K562 (cell line): ENCODE data around the gene CNTN3. TPM values are rescaled to one million over a fixed set of nuclear protein-coding genes. Genes with fewer than 3 reads are reported as not detected.

ENCODE experiments used
- ATAC-seq: fragments of 200-7000 bp; cut with Tn5 transposase; 3 replicates; pipeline ENCODE4 v1.9.1; 2020; ENCODE audit warnings: moderate library complexity
- BruUV-seq: library from RNA; stranded (reverse); fragments of 400-500 nt; replicated peaks from 2 replicates; lab custom pipeline; 2021; lab: Mats Ljungman, UMichigan
- CTCF ChIA-PET: fragments of 300-600 bp; formaldehyde crosslinking; extraction: SDS; loops from one replicate; lab custom pipeline; 2021; ENCODE audit warnings: low intra/inter-chr PET ratio; lab: Yijun Ruan, JAX
- POLR2A ChIA-PET: fragments of 300-600, 350-650 bp; sonication (Branson Sonifier 250); formaldehyde crosslinking; extraction: SDS; loops from one replicate; lab custom pipeline; 2021; ENCODE audit warnings: antibody characterized with exemption, inconsistent platforms; lab: Yijun Ruan, JAX
- DNase-seq, 4 experiments: peaks; one replicate each; pipeline versions ENCODE4 v3.0.0 to v3.0.0-alpha.2; 2011 to 2018; ENCODE audit warnings: low spot score in 3 of 4, mixed read lengths in 3 of 4; ENCODE audit errors: extremely low read depth in 1 of 4
- FAIRE-seq: peaks from 2 replicates; lab custom pipeline; 2011; peaks lifted over from hg19 to GRCh38; lab: Jason Lieb, UNC
- H2AFZ ChIP-seq: 2 replicates; pipeline ENCODE4 v1.6.0; 2011; ENCODE audit warnings: low read depth, low read length, control low read depth, inconsistent platforms
- H3K27ac ChIP-seq: fragments of 200-600 bp; 3 replicates; pipeline ENCODE4 v1.8.0; 2011; ENCODE audit warnings: low read depth, mild to moderate bottlenecking, control low read depth, inconsistent platforms, low read length, moderate library complexity, mixed read lengths; ENCODE audit errors: extremely low read depth
- H3K27me3 ChIP-seq, 2 experiments: fragments of 300-600 bp in 1 of 2; 2 replicates in 1 of 2; 3 replicates in 1 of 2; pipeline versions ENCODE4 v1.6.0 to v1.8.0; 2011; ENCODE audit warnings: inconsistent platforms in 2 of 2, low read length in 2 of 2, mild to moderate bottlenecking in 1 of 2, mixed read lengths in 1 of 2, moderate library complexity in 1 of 2; ENCODE audit not compliant: control insufficient read depth in 2 of 2, insufficient read depth in 2 of 2
- H3K36me3 ChIP-seq: fragments of 300-600 bp; 3 replicates; pipeline ENCODE4 v1.8.0; 2011; ENCODE audit warnings: mild to moderate bottlenecking, low read length, inconsistent platforms; ENCODE audit not compliant: control insufficient read depth, insufficient read depth
- H3K4me1 ChIP-seq, 2 experiments: fragments of 200-600 bp in 1 of 2; replicated peaks in 1 of 2; 2 replicates in 1 of 2; 3 replicates in 1 of 2; pipeline versions ENCODE4 v1.5.1 to v1.8.0; 2011; ENCODE audit warnings: inconsistent platforms in 2 of 2, low read length in 2 of 2, mild to moderate bottlenecking in 1 of 2, mixed read lengths in 1 of 2, moderate library complexity in 1 of 2; ENCODE audit not compliant: control insufficient read depth in 2 of 2, insufficient read depth in 2 of 2
- H3K4me2 ChIP-seq: 2 replicates; pipeline ENCODE4 v1.6.1; 2011; ENCODE audit warnings: low read length, control low read depth, inconsistent platforms, mixed read lengths; ENCODE audit not compliant: insufficient read depth
- H3K4me3 ChIP-seq: fragments of 200-600 bp; sonication (generic), shearing (Covaris generic); 2 replicates; pipeline ENCODE4 v1.5.1; 2016; ENCODE audit warnings: control low read depth, inconsistent platforms
- H3K79me2 ChIP-seq: fragments of 200-600 bp; 3 replicates; pipeline ENCODE4 v1.8.0; 2011; ENCODE audit warnings: low read length, inconsistent platforms; ENCODE audit not compliant: control insufficient read depth, insufficient read depth
- H3K9ac ChIP-seq, 2 experiments: 2 replicates each; pipeline versions ENCODE4 v1.6.0 to v1.6.1; 2011; ENCODE audit warnings: low read depth in 2 of 2, low read length in 2 of 2, control low read depth in 1 of 2, inconsistent platforms in 1 of 2, mild to moderate bottlenecking in 1 of 2, mixed read lengths in 1 of 2; ENCODE audit not compliant: insufficient read depth in 1 of 2
- H3K9me1 ChIP-seq: one replicate; pipeline ENCODE4 v1.6.0; 2011; ENCODE audit warnings: inconsistent platforms, mild to moderate bottlenecking, low read length, moderate library complexity; ENCODE audit not compliant: control insufficient read depth, insufficient read depth
- H3K9me3 ChIP-seq: replicated peaks from 2 replicates; pipeline ENCODE4 v1.5.1; 2011; ENCODE audit warnings: low read depth, low read length, inconsistent platforms; ENCODE audit not compliant: control insufficient read depth, insufficient read depth
- H4K20me1 ChIP-seq: replicated peaks from 2 replicates; pipeline ENCODE4 v1.6.1; 2011; ENCODE audit warnings: low read length, inconsistent platforms, mixed read lengths; ENCODE audit not compliant: control insufficient read depth, insufficient read depth
- MTA3 ChIP-seq: fragments of 450-650 bp; formaldehyde crosslinking; IDR thresholded peaks from 2 replicates; pipeline ENCODE4 v1.6.1; 2017; ENCODE audit warnings: mild to moderate bottlenecking, borderline replicate concordance
- NR3C1 ChIP-seq: sonication (generic); formaldehyde crosslinking; IDR thresholded peaks from 2 replicates; pipeline ENCODE4 v1.8.1; 2022; ENCODE audit warnings: missing genetic modification reagents
- XRCC5 ChIP-seq: fragments of 200-400 bp; formaldehyde crosslinking; IDR thresholded peaks from 2 replicates; pipeline ENCODE4 v1.6.1; 2017; ENCODE audit warnings: low read depth, mild to moderate bottlenecking, low read length
- ZNF12 ChIP-seq: sonication (generic); formaldehyde crosslinking; IDR thresholded peaks from 2 replicates; pipeline ENCODE4 v1.4.0; 2020; ENCODE audit warnings: mild to moderate bottlenecking, missing genetic modification reagents
- WGBS: fragments of 100-300 bp; shearing (Covaris generic); methylation state at CpG from one replicate; pipeline ENCODE4 v1.1.6; 2016; ENCODE audit warnings: low coverage, mixed read lengths; ENCODE audit not compliant: insufficient coverage; ENCODE audit errors: missing lambda C conversion rate; 5-methylcytosine and 5-hydroxymethylcytosine counted together
- in situ Hi-C: fragments of 300-500 bp; cut with MboI; formaldehyde crosslinking; loops from 4 replicates; pipeline ENCODE4 v1.15.0; 2018; ENCODE audit warnings: inconsistent platforms, mixed read lengths
- intact Hi-C: fragments of 100-400 bp; cut with micrococcal nuclease; formaldehyde crosslinking; loops from 2 replicates; pipeline ENCODE4 v1.14.2; 2022
- polyA plus RNA-seq, 8 experiments: library from polyadenylated mRNA; depleted of rRNA in 4 of 8; stranded (reverse) in 5 of 8; unstranded in 3 of 8; fragments of >200 nt; fragmentation: Nextera tagmentation in 2 of 8; fragmentation: Illumina TruSeq in 1 of 8; extraction: Ambion mirVana in 2 of 8; extraction: Trizol in 1 of 8; gene quantifications; 2 replicates each; pipeline versions ENCODE4 v1.2.1 to v1.2.3, GENCODE V29; 2011 to 2014; ENCODE audit warnings: inconsistent platforms in 1 of 8, missing spikeins in 1 of 8
- total RNA-seq, 7 experiments: library from RNA; depleted of rRNA in 6 of 7; stranded (reverse); fragments of >200 nt in 6 of 7; fragmentation: Illumina TruSeq in 2 of 7; extraction: Trizol in 2 of 7; gene quantifications; 2 replicates each; pipeline versions ENCODE4 v1.2.1 to v1.2.3, GENCODE V29; 2011 to 2021; ENCODE audit warnings: low replicate concordance in 1 of 7
- TF ChIP-seq, protein P1 (sequence below): fragments of 250-450 bp; sonication (Bioruptor Pico); IDR thresholded peaks from 2 replicates; pipeline ENCODE4 v1.8.0; 2021; ENCODE audit warnings: mild to moderate bottlenecking, moderate library complexity
- TF ChIP-seq, protein P2 (sequence below): sonication (generic); formaldehyde crosslinking; IDR thresholded peaks from 2 replicates; pipeline ENCODE4 v1.5.0; 2020; ENCODE audit warnings: missing genetic modification reagents
- TF ChIP-seq, protein P3 (sequence below): sonication (generic); formaldehyde crosslinking; IDR thresholded peaks from 2 replicates; pipeline ENCODE4 v1.8.1; 2022; ENCODE audit warnings: missing genetic modification reagents
- TF ChIP-seq, protein P4 (sequence below): fragments of 450-650 bp; formaldehyde crosslinking; IDR thresholded peaks from 2 replicates; pipeline ENCODE4 v1.4.0; 2020; ENCODE audit warnings: mild to moderate bottlenecking
- TF ChIP-seq, protein P5 (sequence below): fragments of 450-650 bp; IDR thresholded peaks from 2 replicates; pipeline ENCODE4 v1.6.1; 2016; ENCODE audit warnings: mild to moderate bottlenecking
- TF ChIP-seq, protein P6 (sequence below), 2 experiments: fragments of 450-650 bp; IDR thresholded peaks; 2 replicates each; pipeline ENCODE4 v1.6.1; 2016

The CNTN3 gene
- total and polyA plus RNA-seq, 9 of the 15 experiments (the other 6 are each of a cell fraction or from before 2014, with no cell fraction given): 0.01 to 0.07 (median 0.03) TPM; not detected in 3

DNA sequence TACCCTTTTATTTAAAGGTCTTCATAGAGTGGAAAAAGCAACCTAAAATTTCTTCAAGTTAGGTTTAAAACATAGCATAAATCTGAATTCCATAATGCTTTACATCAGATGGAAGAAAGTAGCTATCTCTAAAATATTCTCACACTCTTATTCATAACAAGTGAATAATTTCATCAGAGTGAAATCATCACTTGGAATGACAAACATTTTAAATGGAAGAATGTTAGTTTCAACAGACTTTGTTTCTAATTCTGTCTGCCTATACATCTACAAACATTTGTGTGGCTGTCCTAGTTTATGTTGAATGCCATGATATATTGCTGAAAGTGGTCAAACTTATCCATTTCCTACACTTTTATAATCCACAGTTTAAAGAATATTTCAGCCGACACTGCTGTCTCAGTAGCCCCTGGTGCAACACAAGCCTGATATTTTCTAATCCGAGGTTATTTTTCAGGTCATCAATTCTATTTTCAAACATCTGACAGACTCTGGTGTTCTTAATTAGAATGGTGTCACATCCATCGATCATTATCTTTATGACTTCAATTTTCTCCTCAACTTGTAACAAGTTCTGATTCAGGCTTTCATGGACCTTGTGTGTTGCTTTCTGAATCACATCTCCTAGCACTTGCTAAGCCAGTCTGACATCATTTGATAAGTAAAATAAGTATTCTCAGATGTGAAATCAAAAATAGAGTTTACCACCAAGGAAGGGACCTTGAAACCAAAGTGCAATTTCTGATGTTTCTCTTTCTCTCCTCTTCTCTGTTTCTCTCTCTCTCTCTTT lies 17.1 kb upstream of the CNTN3 start (continued):
- TF ChIP-seq XRCC5: no peak
- no peak for TF ChIP-seq ZNF12 (CRISPR knock-in tag)
- TF ChIP-seq, protein P1, sequence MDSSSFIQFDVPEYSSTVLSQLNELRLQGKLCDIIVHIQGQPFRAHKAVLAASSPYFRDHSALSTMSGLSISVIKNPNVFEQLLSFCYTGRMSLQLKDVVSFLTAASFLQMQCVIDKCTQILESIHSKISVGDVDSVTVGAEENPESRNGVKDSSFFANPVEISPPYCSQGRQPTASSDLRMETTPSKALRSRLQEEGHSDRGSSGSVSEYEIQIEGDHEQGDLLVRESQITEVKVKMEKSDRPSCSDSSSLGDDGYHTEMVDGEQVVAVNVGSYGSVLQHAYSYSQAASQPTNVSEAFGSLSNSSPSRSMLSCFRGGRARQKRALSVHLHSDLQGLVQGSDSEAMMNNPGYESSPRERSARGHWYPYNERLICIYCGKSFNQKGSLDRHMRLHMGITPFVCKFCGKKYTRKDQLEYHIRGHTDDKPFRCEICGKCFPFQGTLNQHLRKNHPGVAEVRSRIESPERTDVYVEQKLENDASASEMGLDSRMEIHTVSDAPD (CRISPR knock-in tag): no peak
- TF ChIP-seq NR3C1 (CRISPR knock-in tag): no peak
- TF ChIP-seq, protein P2, sequence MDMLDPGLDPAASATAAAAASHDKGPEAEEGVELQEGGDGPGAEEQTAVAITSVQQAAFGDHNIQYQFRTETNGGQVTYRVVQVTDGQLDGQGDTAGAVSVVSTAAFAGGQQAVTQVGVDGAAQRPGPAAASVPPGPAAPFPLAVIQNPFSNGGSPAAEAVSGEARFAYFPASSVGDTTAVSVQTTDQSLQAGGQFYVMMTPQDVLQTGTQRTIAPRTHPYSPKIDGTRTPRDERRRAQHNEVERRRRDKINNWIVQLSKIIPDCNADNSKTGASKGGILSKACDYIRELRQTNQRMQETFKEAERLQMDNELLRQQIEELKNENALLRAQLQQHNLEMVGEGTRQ (CRISPR knock-in tag): no peak
- TF ChIP-seq, protein P3, sequence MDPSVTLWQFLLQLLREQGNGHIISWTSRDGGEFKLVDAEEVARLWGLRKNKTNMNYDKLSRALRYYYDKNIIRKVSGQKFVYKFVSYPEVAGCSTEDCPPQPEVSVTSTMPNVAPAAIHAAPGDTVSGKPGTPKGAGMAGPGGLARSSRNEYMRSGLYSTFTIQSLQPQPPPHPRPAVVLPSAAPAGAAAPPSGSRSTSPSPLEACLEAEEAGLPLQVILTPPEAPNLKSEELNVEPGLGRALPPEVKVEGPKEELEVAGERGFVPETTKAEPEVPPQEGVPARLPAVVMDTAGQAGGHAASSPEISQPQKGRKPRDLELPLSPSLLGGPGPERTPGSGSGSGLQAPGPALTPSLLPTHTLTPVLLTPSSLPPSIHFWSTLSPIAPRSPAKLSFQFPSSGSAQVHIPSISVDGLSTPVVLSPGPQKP: no peak
- TF ChIP-seq, all 486 proteins: peak for 0

DNA sequence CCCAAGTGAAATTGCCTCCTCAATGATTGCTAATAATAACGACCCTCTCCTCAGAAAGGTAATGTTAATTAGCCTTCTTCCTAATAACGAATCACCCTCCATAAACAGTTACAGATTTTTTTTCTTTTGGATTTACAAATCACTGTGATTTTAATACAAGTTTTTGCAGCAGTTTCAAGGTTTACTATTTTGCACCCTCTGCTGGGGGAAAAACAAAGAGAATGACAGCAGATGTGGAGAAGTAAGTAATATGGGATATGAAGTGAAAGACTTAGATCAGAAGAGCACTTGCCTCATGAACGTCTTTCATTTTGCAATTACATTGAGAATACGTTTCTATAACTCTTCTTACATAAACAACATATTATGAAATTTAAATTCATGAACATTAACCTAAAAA lies 16.1 kb upstream of the CNTN3 start:
- no peaks in the 10 kb centered on the region for H3K9me1 ChIP-seq
- no TSS peak for BruUV-seq
- DNase-seq (no peak), ATAC-seq (no peak), FAIRE-seq (no peak)
- POLR2A ChIA-PET: no interaction called here
- H3K4me1 ChIP-seq: no peaks in the 10 kb centered on the region
- 7% methylated on average over 4 of the region's 4 CpGs for WGBS
- intact Hi-C loops: no loop called here
- no peak overlapping the region for H2AFZ ChIP-seq
- CTCF ChIA-PET: no interaction called here
- H3K9ac ChIP-seq: no peak overlapping the region
- no peak overlapping the region for H3K27ac ChIP-seq
- H3K9me3 ChIP-seq: no peaks in the 10 kb centered on the region
- in situ Hi-C loops: no loop called here
- no peaks in the 10 kb centered on the region for H3K36me3 ChIP-seq
- no peaks in the 10 kb centered on the region for H4K20me1 ChIP-seq
- no peaks in the 10 kb centered on the region for H3K27me3 ChIP-seq
- no peak overlapping the region for H3K4me2 ChIP-seq
- no peak overlapping the region for H3K4me3 ChIP-seq
- no peaks in the 10 kb centered on the region for H3K79me2 ChIP-seq
- TF ChIP-seq, protein P4, sequence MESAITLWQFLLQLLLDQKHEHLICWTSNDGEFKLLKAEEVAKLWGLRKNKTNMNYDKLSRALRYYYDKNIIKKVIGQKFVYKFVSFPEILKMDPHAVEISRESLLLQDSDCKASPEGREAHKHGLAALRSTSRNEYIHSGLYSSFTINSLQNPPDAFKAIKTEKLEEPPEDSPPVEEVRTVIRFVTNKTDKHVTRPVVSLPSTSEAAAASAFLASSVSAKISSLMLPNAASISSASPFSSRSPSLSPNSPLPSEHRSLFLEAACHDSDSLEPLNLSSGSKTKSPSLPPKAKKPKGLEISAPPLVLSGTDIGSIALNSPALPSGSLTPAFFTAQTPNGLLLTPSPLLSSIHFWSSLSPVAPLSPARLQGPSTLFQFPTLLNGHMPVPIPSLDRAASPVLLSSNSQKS: no peak
- TF ChIP-seq MTA3: no peak
- TF ChIP-seq, protein P5, sequence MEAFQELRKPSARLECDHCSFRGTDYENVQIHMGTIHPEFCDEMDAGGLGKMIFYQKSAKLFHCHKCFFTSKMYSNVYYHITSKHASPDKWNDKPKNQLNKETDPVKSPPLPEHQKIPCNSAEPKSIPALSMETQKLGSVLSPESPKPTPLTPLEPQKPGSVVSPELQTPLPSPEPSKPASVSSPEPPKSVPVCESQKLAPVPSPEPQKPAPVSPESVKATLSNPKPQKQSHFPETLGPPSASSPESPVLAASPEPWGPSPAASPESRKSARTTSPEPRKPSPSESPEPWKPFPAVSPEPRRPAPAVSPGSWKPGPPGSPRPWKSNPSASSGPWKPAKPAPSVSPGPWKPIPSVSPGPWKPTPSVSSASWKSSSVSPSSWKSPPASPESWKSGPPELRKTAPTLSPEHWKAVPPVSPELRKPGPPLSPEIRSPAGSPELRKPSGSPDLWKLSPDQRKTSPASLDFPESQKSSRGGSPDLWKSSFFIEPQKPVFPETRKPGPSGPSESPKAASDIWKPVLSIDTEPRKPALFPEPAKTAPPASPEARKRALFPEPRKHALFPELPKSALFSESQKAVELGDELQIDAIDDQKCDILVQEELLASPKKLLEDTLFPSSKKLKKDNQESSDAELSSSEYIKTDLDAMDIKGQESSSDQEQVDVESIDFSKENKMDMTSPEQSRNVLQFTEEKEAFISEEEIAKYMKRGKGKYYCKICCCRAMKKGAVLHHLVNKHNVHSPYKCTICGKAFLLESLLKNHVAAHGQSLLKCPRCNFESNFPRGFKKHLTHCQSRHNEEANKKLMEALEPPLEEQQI: no peak
- TF ChIP-seq, protein P6, sequence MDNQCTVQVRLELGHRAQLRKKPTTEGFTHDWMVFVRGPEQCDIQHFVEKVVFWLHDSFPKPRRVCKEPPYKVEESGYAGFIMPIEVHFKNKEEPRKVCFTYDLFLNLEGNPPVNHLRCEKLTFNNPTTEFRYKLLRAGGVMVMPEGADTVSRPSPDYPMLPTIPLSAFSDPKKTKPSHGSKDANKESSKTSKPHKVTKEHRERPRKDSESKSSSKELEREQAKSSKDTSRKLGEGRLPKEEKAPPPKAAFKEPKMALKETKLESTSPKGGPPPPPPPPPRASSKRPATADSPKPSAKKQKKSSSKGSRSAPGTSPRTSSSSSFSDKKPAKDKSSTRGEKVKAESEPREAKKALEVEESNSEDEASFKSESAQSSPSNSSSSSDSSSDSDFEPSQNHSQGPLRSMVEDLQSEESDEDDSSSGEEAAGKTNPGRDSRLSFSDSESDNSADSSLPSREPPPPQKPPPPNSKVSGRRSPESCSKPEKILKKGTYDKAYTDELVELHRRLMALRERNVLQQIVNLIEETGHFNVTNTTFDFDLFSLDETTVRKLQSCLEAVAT (IDR thresholded peaks at IDR 0.05): no peak
